Activated CD8-positive, alpha-beta T cell treated with anti-CD3 and anti-CD28 coated beads for 36 hours (primary cell): Measurements from ENCODE around the gene MAP4K3. TPM values are rescaled to one million over a fixed set of nuclear protein-coding genes. Genes with fewer than 3 reads are reported as not detected.
A peak's percentile ranks its signal among the peaks of the same experiment; 100 is the strongest.

Source experiments
- ATAC-seq: fragments of 200-7000 bp; cut with Tn5 transposase; one replicate; pipeline ENCODE4 v1.10.0; 2021; ENCODE audit warnings: mild to moderate bottlenecking, moderate library complexity
- CTCF ChIA-PET: fragments of 350-600 bp; sonication (Branson Sonifier 250); formaldehyde crosslinking; loops from one replicate; lab custom pipeline; 2021; ENCODE audit warnings: antibody characterized with exemption; lab: Charles Lee
- POLR2A ChIA-PET: fragments of 350-600 bp; sonication (Branson Sonifier 250); formaldehyde crosslinking; loops from one replicate; lab custom pipeline; 2021; ENCODE audit warnings: antibody characterized with exemption; lab: Charles Lee
- DNase-seq: peaks from one replicate; pipeline ENCODE4 v3.0.0-alpha.2; 2020
- H3K27ac Mint-ChIP-seq: one replicate; pipeline ENCODE4 v1.8.0; 2021; ENCODE audit warnings: mild to moderate bottlenecking, mixed read lengths
- H3K27me3 Mint-ChIP-seq: one replicate; pipeline ENCODE4 v1.8.0; 2021; ENCODE audit warnings: mixed read lengths
- H3K36me3 Mint-ChIP-seq: one replicate; pipeline ENCODE4 v1.8.0; 2021; ENCODE audit warnings: low read depth, mixed read lengths
- H3K4me1 Mint-ChIP-seq: one replicate; pipeline ENCODE4 v1.8.0; 2021; ENCODE audit warnings: low read depth, mixed read lengths
- H3K4me3 Mint-ChIP-seq: one replicate; pipeline ENCODE4 v1.8.0; 2021; ENCODE audit warnings: mild to moderate bottlenecking, moderate library complexity, mixed read lengths
- H3K9me3 Mint-ChIP-seq: one replicate; pipeline ENCODE4 v1.8.0; 2021; ENCODE audit warnings: mixed read lengths
- intact Hi-C: fragments of 100-400 bp; cut with micrococcal nuclease; formaldehyde crosslinking; loops from one replicate; pipeline ENCODE4 v1.10.0; 2022
- total RNA-seq, 2 experiments: library from RNA; stranded (reverse); gene quantifications; one replicate each; pipeline ENCODE4 v1.2.3, GENCODE V29; 2021
- TF ChIP-seq, protein P1 (sequence below): fragments of 200-600 bp; IDR thresholded peaks from one replicate; pipeline ENCODE4 v1.8.0; 2022; ENCODE audit warnings: antibody characterized with exemption, mild to moderate bottlenecking

Gene MAP4K3
- total RNA-seq, 2 experiments from 2014 or later, result 6.5 to 12.5 TPM

- ChIA-PET CTCF (no interaction called here), POLR2A (interaction anchor here (1.1 kb wide), 1 partner anchor 14 kb away, joined by 3 read pairs; no protein-coding TSS in a partner anchor)
- TF ChIP-seq, protein P1, sequence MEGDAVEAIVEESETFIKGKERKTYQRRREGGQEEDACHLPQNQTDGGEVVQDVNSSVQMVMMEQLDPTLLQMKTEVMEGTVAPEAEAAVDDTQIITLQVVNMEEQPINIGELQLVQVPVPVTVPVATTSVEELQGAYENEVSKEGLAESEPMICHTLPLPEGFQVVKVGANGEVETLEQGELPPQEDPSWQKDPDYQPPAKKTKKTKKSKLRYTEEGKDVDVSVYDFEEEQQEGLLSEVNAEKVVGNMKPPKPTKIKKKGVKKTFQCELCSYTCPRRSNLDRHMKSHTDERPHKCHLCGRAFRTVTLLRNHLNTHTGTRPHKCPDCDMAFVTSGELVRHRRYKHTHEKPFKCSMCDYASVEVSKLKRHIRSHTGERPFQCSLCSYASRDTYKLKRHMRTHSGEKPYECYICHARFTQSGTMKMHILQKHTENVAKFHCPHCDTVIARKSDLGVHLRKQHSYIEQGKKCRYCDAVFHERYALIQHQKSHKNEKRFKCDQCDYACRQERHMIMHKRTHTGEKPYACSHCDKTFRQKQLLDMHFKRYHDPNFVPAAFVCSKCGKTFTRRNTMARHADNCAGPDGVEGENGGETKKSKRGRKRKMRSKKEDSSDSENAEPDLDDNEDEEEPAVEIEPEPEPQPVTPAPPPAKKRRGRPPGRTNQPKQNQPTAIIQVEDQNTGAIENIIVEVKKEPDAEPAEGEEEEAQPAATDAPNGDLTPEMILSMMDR, result no peak
- Mint-ChIP-seq H3K27ac (no peak overlapping the region), H3K27me3 (no peaks in the 10 kb centered on the region), H3K9me3 (peaks cover 10% of the 10 kb centered on the region), H3K4me1 (peaks cover 6% of the 10 kb centered on the region), H3K36me3 (peaks cover 19% of the 10 kb centered on the region), H3K4me3 (no peak overlapping the region)
- intact Hi-C loops, result no loop called here
- DNase-seq (no peak), ATAC-seq (no peak)
These were observed 10.4 kb upstream of the MAP4K3 start for GRCh38 chr2:39447266-39448168.

DNA sequence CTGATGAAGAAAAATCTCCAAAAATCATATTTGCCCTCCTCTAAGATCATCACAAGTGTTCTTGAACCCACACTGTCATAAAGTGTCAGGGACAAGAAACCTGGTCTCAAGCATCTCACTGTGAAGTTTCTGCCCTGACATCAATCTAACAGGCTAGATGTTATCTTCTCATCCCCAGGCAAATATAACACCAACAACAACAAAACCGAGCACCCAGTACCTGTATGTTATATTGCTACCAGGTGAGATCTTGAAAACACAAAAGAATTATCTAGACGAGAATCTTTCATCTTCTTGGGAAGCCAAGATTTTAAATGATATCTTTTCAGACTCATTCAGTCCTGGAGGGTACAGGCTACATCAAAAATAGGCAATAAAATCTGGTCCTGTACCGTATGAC is 8.8 kb upstream of the MAP4K3 start:
- POLR2A ChIA-PET, result no interaction called here
- TF ChIP-seq, protein P1, result no peak
- CTCF ChIA-PET, result no interaction called here
- Mint-ChIP-seq H3K4me1 (peaks cover 3% of the 10 kb centered on the region), H3K9me3 (peaks cover 15% of the 10 kb centered on the region), H3K36me3 (peaks cover 23% of the 10 kb centered on the region), H3K27ac (no peak overlapping the region), H3K27me3 (no peaks in the 10 kb centered on the region), H3K4me3 (no peak overlapping the region)
- ATAC-seq, result no peak
- intact Hi-C loops, result no loop called here
- DNase-seq, result no peak

- H3K9me3 Mint-ChIP-seq, result peaks cover 15% of the 10 kb centered on the region
- ATAC-seq (no peak), DNase-seq (no peak)
- H3K27ac Mint-ChIP-seq, result no peak overlapping the region
- TF ChIP-seq, protein P1, result no peak
- CTCF ChIA-PET, result no interaction called here
- intact Hi-C loops, result no loop called here
- H3K4me1 Mint-ChIP-seq, result peaks cover 17% of the 10 kb centered on the region
- H3K27me3 Mint-ChIP-seq, result no peaks in the 10 kb centered on the region
- peaks cover 21% of the 10 kb centered on the region for H3K36me3 Mint-ChIP-seq
- H3K4me3 Mint-ChIP-seq, result no peak overlapping the region
- POLR2A ChIA-PET, result no interaction called here
These were observed 5.9 kb upstream of the MAP4K3 start for GRCh38 chr2:39443009-39443408.

GRCh38 chr2:39437522-39438296 is 624 bp upstream of the MAP4K3 start:
- H3K9me3 Mint-ChIP-seq, result peaks cover 7% of the 10 kb centered on the region
- H3K27me3 Mint-ChIP-seq, result no peaks in the 10 kb centered on the region
- peak overlapping the region; percentile 86 for H3K4me3 Mint-ChIP-seq
- DNase-seq (peak; percentile 65), ATAC-seq (peak; percentile 65)
- ChIA-PET POLR2A (interaction anchor here (1.4 kb wide), 1 partner anchor 71 kb away, joined by 3 read pairs; no protein-coding TSS in a partner anchor), CTCF (interaction anchor here (0.9 to 1.4 kb wide), 4 partner anchors 13 to 75 kb away, joined by 3 to 6 read pairs (median 4); no protein-coding TSS in a partner anchor)
- H3K36me3 Mint-ChIP-seq, result peaks cover 6% of the 10 kb centered on the region
- intact Hi-C loops, result no loop called here
- TF ChIP-seq, protein P1, result no peak
- peaks cover 51% of the 10 kb centered on the region for H3K4me1 Mint-ChIP-seq
- peak overlapping the region; percentile 70 for H3K27ac Mint-ChIP-seq
